ENCODE data around the gene B3GAT1. TPM values are rescaled to one million over a fixed set of nuclear protein-coding genes. Genes with fewer than 3 reads are reported as not detected.

The B3GAT1 gene
- total and polyA plus RNA-seq, 2 of the 13 experiments (the other 11 are each of a cell fraction or from before 2014, with no cell fraction given) = not detected

- no peak for TF ChIP-seq ISX (CRISPR knock-in tag; conservative IDR thresholded peaks at IDR 0.05)
- TF ChIP-seq CEBPB (IDR thresholded peaks at IDR 0.05; ENCODE audit: borderline replicate concordance, low read depth, low read length) = no peak
- peak; percentile 54; the same call in 1 of the 2 replicates for TF ChIP-seq MXD4 (CRISPR knock-in tag; IDR thresholded peaks at IDR 0.05)
- 0 out of 2 replicates have a peak, but pooled peaks have one; percentile 32 for TF ChIP-seq SSRP1 (CRISPR knock-in tag; IDR thresholded peaks at IDR 0.05)
- TF ChIP-seq, protein P1, sequence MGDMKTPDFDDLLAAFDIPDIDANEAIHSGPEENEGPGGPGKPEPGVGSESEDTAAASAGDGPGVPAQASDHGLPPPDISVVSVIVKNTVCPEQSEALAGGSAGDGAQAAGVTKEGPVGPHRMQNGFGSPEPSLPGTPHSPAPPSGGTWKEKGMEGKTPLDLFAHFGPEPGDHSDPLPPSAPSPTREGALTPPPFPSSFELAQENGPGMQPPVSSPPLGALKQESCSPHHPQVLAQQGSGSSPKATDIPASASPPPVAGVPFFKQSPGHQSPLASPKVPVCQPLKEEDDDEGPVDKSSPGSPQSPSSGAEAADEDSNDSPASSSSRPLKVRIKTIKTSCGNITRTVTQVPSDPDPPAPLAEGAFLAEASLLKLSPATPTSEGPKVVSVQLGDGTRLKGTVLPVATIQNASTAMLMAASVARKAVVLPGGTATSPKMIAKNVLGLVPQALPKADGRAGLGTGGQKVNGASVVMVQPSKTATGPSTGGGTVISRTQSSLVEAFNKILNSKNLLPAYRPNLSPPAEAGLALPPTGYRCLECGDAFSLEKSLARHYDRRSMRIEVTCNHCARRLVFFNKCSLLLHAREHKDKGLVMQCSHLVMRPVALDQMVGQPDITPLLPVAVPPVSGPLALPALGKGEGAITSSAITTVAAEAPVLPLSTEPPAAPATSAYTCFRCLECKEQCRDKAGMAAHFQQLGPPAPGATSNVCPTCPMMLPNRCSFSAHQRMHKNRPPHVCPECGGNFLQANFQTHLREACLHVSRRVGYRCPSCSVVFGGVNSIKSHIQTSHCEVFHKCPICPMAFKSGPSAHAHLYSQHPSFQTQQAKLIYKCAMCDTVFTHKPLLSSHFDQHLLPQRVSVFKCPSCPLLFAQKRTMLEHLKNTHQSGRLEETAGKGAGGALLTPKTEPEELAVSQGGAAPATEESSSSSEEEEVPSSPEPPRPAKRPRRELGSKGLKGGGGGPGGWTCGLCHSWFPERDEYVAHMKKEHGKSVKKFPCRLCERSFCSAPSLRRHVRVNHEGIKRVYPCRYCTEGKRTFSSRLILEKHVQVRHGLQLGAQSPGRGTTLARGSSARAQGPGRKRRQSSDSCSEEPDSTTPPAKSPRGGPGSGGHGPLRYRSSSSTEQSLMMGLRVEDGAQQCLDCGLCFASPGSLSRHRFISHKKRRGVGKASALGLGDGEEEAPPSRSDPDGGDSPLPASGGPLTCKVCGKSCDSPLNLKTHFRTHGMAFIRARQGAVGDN (CRISPR knock-in tag; IDR thresholded peaks at IDR 0.05) = peak; percentile 77
- TF ChIP-seq, protein P2, sequence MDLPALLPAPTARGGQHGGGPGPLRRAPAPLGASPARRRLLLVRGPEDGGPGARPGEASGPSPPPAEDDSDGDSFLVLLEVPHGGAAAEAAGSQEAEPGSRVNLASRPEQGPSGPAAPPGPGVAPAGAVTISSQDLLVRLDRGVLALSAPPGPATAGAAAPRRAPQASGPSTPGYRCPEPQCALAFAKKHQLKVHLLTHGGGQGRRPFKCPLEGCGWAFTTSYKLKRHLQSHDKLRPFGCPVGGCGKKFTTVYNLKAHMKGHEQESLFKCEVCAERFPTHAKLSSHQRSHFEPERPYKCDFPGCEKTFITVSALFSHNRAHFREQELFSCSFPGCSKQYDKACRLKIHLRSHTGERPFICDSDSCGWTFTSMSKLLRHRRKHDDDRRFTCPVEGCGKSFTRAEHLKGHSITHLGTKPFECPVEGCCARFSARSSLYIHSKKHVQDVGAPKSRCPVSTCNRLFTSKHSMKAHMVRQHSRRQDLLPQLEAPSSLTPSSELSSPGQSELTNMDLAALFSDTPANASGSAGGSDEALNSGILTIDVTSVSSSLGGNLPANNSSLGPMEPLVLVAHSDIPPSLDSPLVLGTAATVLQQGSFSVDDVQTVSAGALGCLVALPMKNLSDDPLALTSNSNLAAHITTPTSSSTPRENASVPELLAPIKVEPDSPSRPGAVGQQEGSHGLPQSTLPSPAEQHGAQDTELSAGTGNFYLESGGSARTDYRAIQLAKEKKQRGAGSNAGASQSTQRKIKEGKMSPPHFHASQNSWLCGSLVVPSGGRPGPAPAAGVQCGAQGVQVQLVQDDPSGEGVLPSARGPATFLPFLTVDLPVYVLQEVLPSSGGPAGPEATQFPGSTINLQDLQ (CRISPR knock-in tag; IDR thresholded peaks at IDR 0.05) = no peak
- no peak for TF ChIP-seq RFXAP (CRISPR knock-in tag; IDR thresholded peaks at IDR 0.05; ENCODE audit: borderline replicate concordance)
- TF ChIP-seq, protein P3, sequence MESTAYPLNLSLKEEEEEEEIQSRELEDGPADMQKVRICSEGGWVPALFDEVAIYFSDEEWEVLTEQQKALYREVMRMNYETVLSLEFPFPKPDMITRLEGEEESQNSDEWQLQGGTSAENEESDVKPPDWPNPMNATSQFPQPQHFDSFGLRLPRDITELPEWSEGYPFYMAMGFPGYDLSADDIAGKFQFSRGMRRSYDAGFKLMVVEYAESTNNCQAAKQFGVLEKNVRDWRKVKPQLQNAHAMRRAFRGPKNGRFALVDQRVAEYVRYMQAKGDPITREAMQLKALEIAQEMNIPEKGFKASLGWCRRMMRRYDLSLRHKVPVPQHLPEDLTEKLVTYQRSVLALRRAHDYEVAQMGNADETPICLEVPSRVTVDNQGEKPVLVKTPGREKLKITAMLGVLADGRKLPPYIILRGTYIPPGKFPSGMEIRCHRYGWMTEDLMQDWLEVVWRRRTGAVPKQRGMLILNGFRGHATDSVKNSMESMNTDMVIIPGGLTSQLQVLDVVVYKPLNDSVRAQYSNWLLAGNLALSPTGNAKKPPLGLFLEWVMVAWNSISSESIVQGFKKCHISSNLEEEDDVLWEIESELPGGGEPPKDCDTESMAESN (CRISPR knock-in tag; conservative IDR thresholded peaks at IDR 0.05) = peak; percentile 58; the same call in 1 of the 2 replicates
- no peak for TF ChIP-seq MIER2 (CRISPR knock-in tag; IDR thresholded peaks at IDR 0.05)
- TF ChIP-seq MTERF4 (CRISPR knock-in tag; IDR thresholded peaks at IDR 0.05) = no peak
- TF ChIP-seq SNRNP70 (IDR thresholded peaks at IDR 0.05; ENCODE audit: low read depth, low read length) = no peak
- TF ChIP-seq HOXA5 (CRISPR knock-in tag; IDR thresholded peaks at IDR 0.05) = peak; percentile 68; the same call in 1 of the 2 replicates
- TF ChIP-seq, protein P4, sequence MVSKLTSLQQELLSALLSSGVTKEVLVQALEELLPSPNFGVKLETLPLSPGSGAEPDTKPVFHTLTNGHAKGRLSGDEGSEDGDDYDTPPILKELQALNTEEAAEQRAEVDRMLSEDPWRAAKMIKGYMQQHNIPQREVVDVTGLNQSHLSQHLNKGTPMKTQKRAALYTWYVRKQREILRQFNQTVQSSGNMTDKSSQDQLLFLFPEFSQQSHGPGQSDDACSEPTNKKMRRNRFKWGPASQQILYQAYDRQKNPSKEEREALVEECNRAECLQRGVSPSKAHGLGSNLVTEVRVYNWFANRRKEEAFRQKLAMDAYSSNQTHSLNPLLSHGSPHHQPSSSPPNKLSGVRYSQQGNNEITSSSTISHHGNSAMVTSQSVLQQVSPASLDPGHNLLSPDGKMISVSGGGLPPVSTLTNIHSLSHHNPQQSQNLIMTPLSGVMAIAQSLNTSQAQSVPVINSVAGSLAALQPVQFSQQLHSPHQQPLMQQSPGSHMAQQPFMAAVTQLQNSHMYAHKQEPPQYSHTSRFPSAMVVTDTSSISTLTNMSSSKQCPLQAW (CRISPR knock-in tag; IDR thresholded peaks at IDR 0.05) = peak; percentile 44; the same call in 1 of the 2 replicates
- TF ChIP-seq, protein P5, sequence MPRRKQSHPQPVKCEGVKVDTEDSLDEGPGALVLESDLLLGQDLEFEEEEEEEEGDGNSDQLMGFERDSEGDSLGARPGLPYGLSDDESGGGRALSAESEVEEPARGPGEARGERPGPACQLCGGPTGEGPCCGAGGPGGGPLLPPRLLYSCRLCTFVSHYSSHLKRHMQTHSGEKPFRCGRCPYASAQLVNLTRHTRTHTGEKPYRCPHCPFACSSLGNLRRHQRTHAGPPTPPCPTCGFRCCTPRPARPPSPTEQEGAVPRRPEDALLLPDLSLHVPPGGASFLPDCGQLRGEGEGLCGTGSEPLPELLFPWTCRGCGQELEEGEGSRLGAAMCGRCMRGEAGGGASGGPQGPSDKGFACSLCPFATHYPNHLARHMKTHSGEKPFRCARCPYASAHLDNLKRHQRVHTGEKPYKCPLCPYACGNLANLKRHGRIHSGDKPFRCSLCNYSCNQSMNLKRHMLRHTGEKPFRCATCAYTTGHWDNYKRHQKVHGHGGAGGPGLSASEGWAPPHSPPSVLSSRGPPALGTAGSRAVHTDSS (CRISPR knock-in tag; conservative IDR thresholded peaks at IDR 0.05) = no peak
Observed at GRCh38 chr11:134360050-134360835, 51.8 kb downstream of the B3GAT1 start (continued).
